ENCODE results near the gene RAPSN.

DNA sequence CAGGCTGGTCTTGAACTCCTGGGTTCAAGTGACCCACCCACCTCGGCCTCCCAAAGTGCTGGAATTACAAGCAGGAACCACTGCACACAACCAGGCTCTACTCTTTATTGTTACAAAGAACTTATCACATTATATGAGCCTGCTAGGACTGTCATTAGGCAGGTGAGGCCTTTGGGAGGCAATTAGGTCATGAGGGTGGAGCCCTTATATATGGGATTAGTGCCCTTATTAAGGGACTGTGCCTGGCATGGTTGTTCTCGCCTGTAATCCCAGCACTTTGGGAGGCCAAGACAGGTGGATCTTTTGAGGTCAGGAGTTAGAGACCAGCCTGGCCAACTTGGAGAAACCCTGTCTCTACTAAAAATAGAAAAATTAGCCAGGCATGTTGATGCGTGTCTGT is 12.2 kb downstream of the RAPSN start:
- TF ChIP-seq CTCF (conservative IDR thresholded peaks at IDR 0.05; ENCODE audit: low read length) (no peak), EZH2phosphoT487 (IDR thresholded peaks at IDR 0.05; ENCODE audit: borderline replicate concordance, low read depth, low read length) (no peak)
